HepG2 (cell line): ENCODE data around the gene ATP5F1A. TPM values are rescaled to one million over a fixed set of nuclear protein-coding genes. Genes with fewer than 3 reads are reported as not detected.

Experiments
- ATAC-seq: fragments of 200-7000 bp; cut with Tn5 transposase; 3 replicates; pipeline ENCODE4 v1.9.1; 2020; ENCODE audit warnings: mild to moderate bottlenecking, moderate library complexity
- BruUV-seq: library from RNA; stranded (reverse); fragments of 400-500 nt; replicated peaks from 2 replicates; lab custom pipeline; 2021; lab: Mats Ljungman, UMichigan
- CTCF ChIA-PET: fragments of 300-600 bp; formaldehyde crosslinking; extraction: SDS; loops from one replicate; lab custom pipeline; 2021; ENCODE audit warnings: low total read pairs, inconsistent platforms, low intra/inter-chr PET ratio; lab: Yijun Ruan, JAX
- POLR2A ChIA-PET: fragments of 350-600 bp; sonication (Branson Sonifier 250); formaldehyde crosslinking; loops from one replicate; lab custom pipeline; 2020; ENCODE audit warnings: antibody characterized with exemption, inconsistent platforms; lab: Yijun Ruan, JAX
- DNase-seq: peaks from one replicate; pipeline ENCODE4 v3.0.0-alpha.2; 2015; ENCODE audit warnings: low spot score
- FAIRE-seq: peaks from 3 replicates; lab custom pipeline; 2011; peaks lifted over from hg19 to GRCh38; lab: Jason Lieb, UNC
- H2AFZ ChIP-seq: one replicate; pipeline ENCODE4 v1.6.1; 2011; ENCODE audit warnings: low read length, inconsistent platforms
- H3K27ac ChIP-seq: fragments of 300-600 bp; 3 replicates; pipeline ENCODE4 v1.8.0; 2011; ENCODE audit warnings: mixed run types, mild to moderate bottlenecking, mixed read lengths, low read length, inconsistent platforms; ENCODE audit not compliant: insufficient read depth; ENCODE audit errors: extremely low read length
- H3K27me3 ChIP-seq, 2 experiments: fragments of 200-600 bp in 1 of 2; 2 replicates in 1 of 2; 3 replicates in 1 of 2; pipeline versions ENCODE4 v1.6.0 to v1.8.0; 2011; ENCODE audit warnings: low read length in 2 of 2, mild to moderate bottlenecking in 2 of 2, moderate library complexity in 2 of 2, inconsistent platforms in 1 of 2; ENCODE audit not compliant: insufficient read depth in 2 of 2, control insufficient read depth in 1 of 2
- H3K36me3 ChIP-seq, 2 experiments: fragments of 200-600 bp in 1 of 2; replicated peaks in 1 of 2; 2 replicates in 1 of 2; 3 replicates in 1 of 2; pipeline versions ENCODE4 v1.5.1 to v1.8.0; 2011; ENCODE audit warnings: low read length in 2 of 2, inconsistent platforms in 1 of 2; ENCODE audit not compliant: insufficient read depth in 2 of 2, control insufficient read depth in 1 of 2
- H3K4me1 ChIP-seq: 2 replicates; pipeline ENCODE4 v1.5.1; 2012; ENCODE audit warnings: low read length, inconsistent platforms; ENCODE audit not compliant: insufficient read depth
- H3K4me2 ChIP-seq: 2 replicates; pipeline ENCODE4 v1.6.0; 2011; ENCODE audit warnings: low read depth, low read length, inconsistent platforms
- H3K4me3 ChIP-seq, 3 experiments: fragments of 200-600 bp in 1 of 3; sonication (generic), shearing (Covaris generic) in 1 of 3; replicated peaks in 1 of 3; 2 replicates each; pipeline ENCODE4 v1.5.1; 2011 to 2016; ENCODE audit warnings: low read length in 3 of 3, inconsistent platforms in 2 of 3, low read depth in 2 of 3, mild to moderate bottlenecking in 2 of 3, control low read depth in 1 of 3, mixed read lengths in 1 of 3; ENCODE audit not compliant: insufficient read depth in 1 of 3
- H3K79me2 ChIP-seq: one replicate; pipeline ENCODE4 v1.6.1; 2011; ENCODE audit warnings: low read length, inconsistent platforms; ENCODE audit not compliant: insufficient read depth
- H3K9ac ChIP-seq: 2 replicates; pipeline ENCODE4 v1.6.0; 2011; ENCODE audit warnings: mild to moderate bottlenecking, low read depth, low read length, inconsistent platforms; ENCODE audit not compliant: insufficient read depth
- H3K9me3 ChIP-seq: 2 replicates; pipeline ENCODE4 v1.5.1; 2012; ENCODE audit warnings: mild to moderate bottlenecking, low read length
- H4K20me1 ChIP-seq: 2 replicates; pipeline ENCODE4 v1.6.0; 2011; ENCODE audit warnings: inconsistent platforms, mild to moderate bottlenecking, low read length, moderate library complexity; ENCODE audit not compliant: insufficient read depth
- ARHGAP35 ChIP-seq: sonication (generic); formaldehyde crosslinking; IDR thresholded peaks from 2 replicates; pipeline ENCODE4 v1.9.0; 2022; ENCODE audit warnings: mild to moderate bottlenecking, inconsistent platforms, moderate library complexity, missing genetic modification reagents, borderline replicate concordance
- BRCA1 ChIP-seq: sonication (generic); formaldehyde crosslinking; IDR thresholded peaks from 2 replicates; pipeline ENCODE4 v1.4.0; 2020; ENCODE audit warnings: missing genetic modification reagents
- CAMTA2 ChIP-seq: sonication (generic); formaldehyde crosslinking; IDR thresholded peaks from 2 replicates; pipeline ENCODE4 v1.4.0; 2020; ENCODE audit warnings: mild to moderate bottlenecking, missing genetic modification reagents, borderline replicate concordance
- EED ChIP-seq: sonication (generic); formaldehyde crosslinking; IDR thresholded peaks from 2 replicates; pipeline ENCODE4 v1.5.0; 2020; ENCODE audit warnings: mild to moderate bottlenecking, missing genetic modification reagents
- FLYWCH1 ChIP-seq: sonication (generic); formaldehyde crosslinking; IDR thresholded peaks from 2 replicates; pipeline ENCODE4 v1.8.1; 2023; ENCODE audit warnings: mild to moderate bottlenecking, missing genetic modification reagents
- HOXA3 ChIP-seq: sonication (generic); formaldehyde crosslinking; IDR thresholded peaks from 2 replicates; pipeline ENCODE4 v1.5.0; 2020; ENCODE audit warnings: missing genetic modification reagents
- MBD4 ChIP-seq: IDR thresholded peaks from 2 replicates; pipeline ENCODE4 v1.6.1; 2012; ENCODE audit warnings: low read length, inconsistent platforms, borderline replicate concordance
- RFX1 ChIP-seq: fragments of 450-650 bp; IDR thresholded peaks from 2 replicates; pipeline ENCODE4 v1.6.1; 2017
- TP53 ChIP-seq: sonication (generic); formaldehyde crosslinking; conservative IDR thresholded peaks from 2 replicates; pipeline ENCODE4 v1.4.0; 2020; ENCODE audit warnings: missing genetic modification reagents
- ZBTB49 ChIP-seq: sonication (generic); formaldehyde crosslinking; IDR thresholded peaks from 2 replicates; pipeline ENCODE4 v1.4.0; 2020; ENCODE audit warnings: missing genetic modification reagents, borderline replicate concordance
- ZFP37 ChIP-seq: sonication (generic); formaldehyde crosslinking; IDR thresholded peaks from 2 replicates; pipeline ENCODE4 v1.4.0; 2020; ENCODE audit warnings: missing genetic modification reagents, borderline replicate concordance
- ZFX ChIP-seq: sonication (generic); formaldehyde crosslinking; IDR thresholded peaks from 2 replicates; pipeline ENCODE4 v1.4.0; 2020; ENCODE audit warnings: mild to moderate bottlenecking, low read depth, missing genetic modification reagents, moderate library complexity
- ZFYVE20 ChIP-seq: sonication (generic); formaldehyde crosslinking; IDR thresholded peaks from 2 replicates; pipeline ENCODE4 v1.8.0; 2023; ENCODE audit warnings: low read depth, mild to moderate bottlenecking, moderate library complexity, missing genetic modification reagents, borderline replicate concordance
- ZNF431 ChIP-seq: sonication (generic); formaldehyde crosslinking; IDR thresholded peaks from 2 replicates; pipeline ENCODE4 v1.9.0; 2022; ENCODE audit warnings: missing genetic modification reagents, low read depth, mild to moderate bottlenecking, borderline replicate concordance
- ZNF496 ChIP-seq: sonication (generic); formaldehyde crosslinking; IDR thresholded peaks from 2 replicates; pipeline ENCODE4 v1.8.1; 2023; ENCODE audit warnings: mild to moderate bottlenecking, moderate library complexity, missing genetic modification reagents; ENCODE audit not compliant: insufficient replicate concordance
- ZNF552 ChIP-seq: sonication (generic); formaldehyde crosslinking; IDR thresholded peaks from 2 replicates; pipeline ENCODE4 v1.9.0; 2022; ENCODE audit warnings: missing genetic modification reagents, mild to moderate bottlenecking, borderline replicate concordance
- WGBS: methylation state at CpG from one replicate; pipeline ENCODE4 v1.1.6; 2017; ENCODE audit warnings: low lambda C conversion rate; 5-methylcytosine and 5-hydroxymethylcytosine counted together
- in situ Hi-C: cut with HindIII; loops from 2 replicates; pipeline ENCODE4 v1.10.0; 2017; ENCODE audit warnings: low pct_unique_long_range_greater_than_20kb; ENCODE audit not compliant: extremely low pct_ligation_motif_present
- intact Hi-C: fragments of 100-400 bp; cut with micrococcal nuclease; formaldehyde crosslinking; loops from one replicate; pipeline ENCODE4 v1.10.0; 2022; ENCODE audit not compliant: unreplicated experiment
- polyA plus RNA-seq, 8 experiments: library from polyadenylated mRNA; depleted of rRNA in 3 of 8; stranded (reverse) in 7 of 8; unstranded in 1 of 8; fragments of >200 nt; fragmentation: Illumina TruSeq in 4 of 8; extraction: Trizol in 4 of 8; gene quantifications; 2 replicates each; pipeline versions ENCODE4 v1.2.1 to v1.2.3, GENCODE V29; 2011 to 2016; ENCODE audit warnings: low read depth in 4 of 8, missing spikeins in 1 of 8, mixed read lengths in 1 of 8; ENCODE audit not compliant: insufficient read depth in 1 of 8
- total RNA-seq, 5 experiments: library from RNA; depleted of rRNA; stranded (reverse); fragments of >200 nt; fragmentation: Illumina TruSeq; extraction: Trizol; gene quantifications; 2 replicates each; pipeline ENCODE4 v1.2.3, GENCODE V29; 2016; ENCODE audit warnings: low read depth in 1 of 5
- TF ChIP-seq, protein P1 (sequence below): sonication (generic); formaldehyde crosslinking; IDR thresholded peaks from 2 replicates; pipeline ENCODE4 v1.4.0; 2020; ENCODE audit warnings: missing genetic modification reagents, mild to moderate bottlenecking, borderline replicate concordance
- TF ChIP-seq, protein P2 (sequence below): sonication (generic); formaldehyde crosslinking; IDR thresholded peaks from 2 replicates; pipeline ENCODE4 v1.9.0; 2022; ENCODE audit warnings: low read depth, missing genetic modification reagents

ATP5F1A gene
- total and polyA plus RNA-seq, 2 of the 13 experiments (the other 11 are each of a cell fraction or from before 2014, with no cell fraction given) = 459 to 922 TPM

DNA sequence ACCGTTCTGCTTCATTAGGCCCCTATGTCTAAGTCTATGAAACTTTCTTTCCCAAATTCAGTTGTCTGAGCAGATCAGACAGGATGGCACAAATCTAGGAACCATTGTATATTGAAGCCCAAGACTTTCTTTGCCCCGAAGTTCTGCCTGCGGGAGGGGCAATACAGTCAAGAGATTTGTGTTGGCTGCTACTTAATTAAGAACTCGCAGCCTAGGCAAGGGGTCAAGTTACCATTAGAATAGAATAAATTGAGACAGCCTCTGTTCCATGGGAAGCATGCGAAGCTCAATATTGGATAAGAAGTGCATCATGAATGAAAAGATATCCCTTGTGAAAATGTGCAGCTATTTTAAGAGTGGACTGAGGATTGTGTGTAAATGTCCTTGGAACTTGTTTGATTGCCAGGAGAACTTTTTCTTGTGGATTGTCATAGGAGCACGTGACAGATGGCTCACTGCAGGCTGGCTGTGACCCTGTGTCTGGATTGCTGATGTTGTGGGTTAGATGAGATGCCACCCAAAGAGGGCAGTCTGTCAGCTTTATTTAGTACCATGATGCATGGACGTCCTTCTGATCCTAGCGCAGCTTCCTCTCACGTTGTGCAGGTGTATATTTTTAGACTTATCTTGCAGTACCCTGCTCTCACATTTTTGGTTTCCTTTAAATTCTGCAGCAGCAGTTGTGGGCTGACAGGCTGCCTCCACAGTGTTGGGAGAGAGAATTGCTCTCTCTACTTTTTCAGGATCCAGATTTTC, 37.0 kb upstream of the ATP5F1A start:
- H3K4me1 ChIP-seq = no peaks in the 10 kb centered on the region
- H3K79me2 ChIP-seq = no peaks in the 10 kb centered on the region
- H3K27ac ChIP-seq = no peak overlapping the region
- H3K4me2 ChIP-seq = no peak overlapping the region
- 80% methylated on average over 9 of the region's 9 CpGs for WGBS
- CTCF ChIA-PET = no interaction called here
- H3K27me3 ChIP-seq = no peaks in the 10 kb centered on the region
- DNase-seq (no peak), ATAC-seq (no peak), FAIRE-seq (no peak)
- in situ Hi-C loops (loop anchor here (25.0 kb wide), 1 partner anchor 352 kb away; no protein-coding TSS in a partner anchor), intact Hi-C loops (no loop called here)
- POLR2A ChIA-PET = no interaction called here
- TF ChIP-seq TP53 (CRISPR knock-in tag) (no peak), ZBTB49 (CRISPR knock-in tag) (no peak), ZFX (CRISPR knock-in tag) (no peak), ZNF496 (no peak), HOXA3 (CRISPR knock-in tag) (no peak), ZNF552 (CRISPR knock-in tag) (no peak), CAMTA2 (no peak), ZNF431 (CRISPR knock-in tag) (no peak), FLYWCH1 (CRISPR knock-in tag) (no peak), BRCA1 (CRISPR knock-in tag) (no peak), ZFYVE20 (CRISPR knock-in tag) (no peak), ARHGAP35 (no peak), ZFP37 (CRISPR knock-in tag) (no peak), RFX1 (no peak), EED (CRISPR knock-in tag) (no peak), MBD4 (no peak)
- TF ChIP-seq, protein P1, sequence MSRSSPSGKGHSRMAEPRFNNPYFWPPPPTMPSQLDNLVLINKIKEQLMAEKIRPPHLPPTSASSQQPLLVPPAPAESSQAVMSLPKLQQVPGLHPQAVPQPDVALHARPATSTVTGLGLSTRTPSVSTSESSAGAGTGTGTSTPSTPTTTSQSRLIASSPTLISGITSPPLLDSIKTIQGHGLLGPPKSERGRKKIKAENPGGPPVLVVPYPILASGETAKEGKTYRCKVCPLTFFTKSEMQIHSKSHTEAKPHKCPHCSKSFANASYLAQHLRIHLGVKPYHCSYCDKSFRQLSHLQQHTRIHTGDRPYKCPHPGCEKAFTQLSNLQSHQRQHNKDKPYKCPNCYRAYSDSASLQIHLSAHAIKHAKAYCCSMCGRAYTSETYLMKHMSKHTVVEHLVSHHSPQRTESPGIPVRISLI (CRISPR knock-in tag) = no peak
- TF ChIP-seq, protein P2, sequence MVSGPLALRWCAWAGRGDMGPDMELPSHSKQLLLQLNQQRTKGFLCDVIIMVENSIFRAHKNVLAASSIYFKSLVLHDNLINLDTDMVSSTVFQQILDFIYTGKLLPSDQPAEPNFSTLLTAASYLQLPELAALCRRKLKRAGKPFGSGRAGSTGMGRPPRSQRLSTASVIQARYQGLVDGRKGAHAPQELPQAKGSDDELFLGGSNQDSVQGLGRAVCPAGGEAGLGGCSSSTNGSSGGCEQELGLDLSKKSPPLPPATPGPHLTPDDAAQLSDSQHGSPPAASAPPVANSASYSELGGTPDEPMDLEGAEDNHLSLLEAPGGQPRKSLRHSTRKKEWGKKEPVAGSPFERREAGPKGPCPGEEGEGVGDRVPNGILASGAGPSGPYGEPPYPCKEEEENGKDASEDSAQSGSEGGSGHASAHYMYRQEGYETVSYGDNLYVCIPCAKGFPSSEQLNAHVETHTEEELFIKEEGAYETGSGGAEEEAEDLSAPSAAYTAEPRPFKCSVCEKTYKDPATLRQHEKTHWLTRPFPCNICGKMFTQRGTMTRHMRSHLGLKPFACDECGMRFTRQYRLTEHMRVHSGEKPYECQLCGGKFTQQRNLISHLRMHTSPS (CRISPR knock-in tag) = no peak
- H3K9ac ChIP-seq = no peak overlapping the region
- H3K36me3 ChIP-seq = peaks cover 0 to under 1% of the 10 kb centered on the region in 2 experiments; a peak in 1 of 5 replicates
- no peaks in the 10 kb centered on the region for H4K20me1 ChIP-seq
- H3K4me3 ChIP-seq = no peak overlapping the region
- H2AFZ ChIP-seq = no peak overlapping the region
- BruUV-seq = no TSS peak
- H3K9me3 ChIP-seq = no peaks in the 10 kb centered on the region
